HEK293 (cell line): ENCODE data around the gene ABHD3.

Experiments
- CTCF ChIA-PET: fragments of 350-600 bp; formaldehyde crosslinking; extraction: SDS; loops from one replicate; lab custom pipeline; 2021; ENCODE audit warnings: antibody characterized with exemption; lab: Yijun Ruan, JAX
- POLR2A ChIA-PET: fragments of 300-600 bp; formaldehyde crosslinking; extraction: SDS; loops from one replicate; lab custom pipeline; 2020; ENCODE audit warnings: antibody characterized with exemption, inconsistent platforms; lab: Yijun Ruan, JAX
- H3K27ac ChIP-seq: fragments of 200-500 bp; sonication (Bioruptor generic); 2 replicates; pipeline ENCODE4 v1.5.1; 2014; ENCODE audit warnings: low read depth, low read length, control low read depth, inconsistent platforms; ENCODE audit errors: extremely low read depth
- H3K36me3 ChIP-seq, 2 experiments: fragments of 200-500 bp in 1 of 2; sonication (Bioruptor generic) in 1 of 2; 1 replicate in 1 of 2; 2 replicates in 1 of 2; pipeline ENCODE4 v1.5.1; 2014 to 2017; ENCODE audit warnings: inconsistent platforms in 2 of 2, low read length in 2 of 2; ENCODE audit not compliant: control insufficient read depth in 2 of 2, insufficient read depth in 1 of 2
- H3K4me1 ChIP-seq: fragments of 200-500 bp; sonication (Bioruptor generic); 2 replicates; pipeline ENCODE4 v1.5.1; 2014; ENCODE audit warnings: mild to moderate bottlenecking, low read length, inconsistent platforms; ENCODE audit not compliant: control insufficient read depth, insufficient read depth
- H3K4me3 ChIP-seq: 2 replicates; pipeline ENCODE4 v1.5.1; 2011; ENCODE audit warnings: low read depth, mild to moderate bottlenecking, control low read depth, low read length, moderate library complexity
- H3K9me3 ChIP-seq: fragments of 200-500 bp; sonication (Bioruptor generic); 2 replicates; pipeline ENCODE4 v1.5.1; 2014; ENCODE audit warnings: low read depth, low read length, inconsistent platforms; ENCODE audit not compliant: control insufficient read depth, insufficient read depth
- BCL11B ChIP-seq: fragments of 450-650 bp; formaldehyde crosslinking; IDR thresholded peaks from 2 replicates; pipeline ENCODE4 v1.5.1; 2016; ENCODE audit warnings: low read depth, missing biosample characterization, missing genetic modification characterization
- INSM2 ChIP-seq: fragments of 450-650 bp; formaldehyde crosslinking; IDR thresholded peaks from 2 replicates; pipeline ENCODE4 v1.5.1; 2016; ENCODE audit warnings: missing biosample characterization, missing genetic modification characterization
- KLF1 ChIP-seq: fragments of 450-650 bp; formaldehyde crosslinking; IDR thresholded peaks from 2 replicates; pipeline ENCODE4 v1.5.1; 2016; ENCODE audit warnings: missing biosample characterization, missing genetic modification characterization
- PATZ1 ChIP-seq: fragments of 450-650 bp; formaldehyde crosslinking; IDR thresholded peaks from 2 replicates; pipeline ENCODE4 v1.5.1; 2016; ENCODE audit warnings: missing biosample characterization, missing genetic modification characterization
- PBX3 ChIP-seq: sonication (generic); formaldehyde crosslinking; IDR thresholded peaks from 2 replicates; pipeline ENCODE4 v1.8.1; 2022; ENCODE audit warnings: mild to moderate bottlenecking, moderate library complexity, missing genetic modification reagents
- YY2 ChIP-seq: fragments of 450-650 bp; formaldehyde crosslinking; IDR thresholded peaks from 2 replicates; pipeline ENCODE4 v1.5.1; 2016; ENCODE audit warnings: missing biosample characterization, missing genetic modification characterization
- ZBTB1 ChIP-seq: fragments of 450-650 bp; formaldehyde crosslinking; IDR thresholded peaks from 2 replicates; pipeline ENCODE4 v1.5.1; 2016; ENCODE audit warnings: missing biosample characterization, missing genetic modification characterization
- ZFP41 ChIP-seq: fragments of 450-650 bp; formaldehyde crosslinking; IDR thresholded peaks from 2 replicates; pipeline ENCODE4 v1.5.1; 2016; ENCODE audit warnings: missing biosample characterization, missing genetic modification characterization, borderline replicate concordance
- ZNF10 ChIP-seq: fragments of 450-650 bp; formaldehyde crosslinking; IDR thresholded peaks from 2 replicates; pipeline ENCODE4 v1.5.1; 2017; ENCODE audit warnings: missing biosample characterization, missing genetic modification characterization
- ZNF132 ChIP-seq: fragments of 450-650 bp; formaldehyde crosslinking; IDR thresholded peaks from 2 replicates; pipeline ENCODE4 v1.5.1; 2017; ENCODE audit warnings: missing biosample characterization, missing genetic modification characterization, borderline replicate concordance
- ZNF140 ChIP-seq: fragments of 450-650 bp; formaldehyde crosslinking; IDR thresholded peaks from 2 replicates; pipeline ENCODE4 v1.5.1; 2016; ENCODE audit warnings: missing biosample characterization, missing genetic modification characterization
- ZNF148 ChIP-seq: fragments of 450-650 bp; formaldehyde crosslinking; IDR thresholded peaks from 2 replicates; pipeline ENCODE4 v1.5.0; 2017; ENCODE audit warnings: missing biosample characterization, missing genetic modification characterization, borderline replicate concordance
- ZNF16 ChIP-seq: fragments of 450-650 bp; formaldehyde crosslinking; IDR thresholded peaks from 2 replicates; pipeline ENCODE4 v1.5.1; 2016; ENCODE audit warnings: low read depth, missing biosample characterization, missing genetic modification characterization
- ZNF184 ChIP-seq: fragments of 450-650 bp; IDR thresholded peaks from 2 replicates; pipeline ENCODE4 v1.5.1; 2018; ENCODE audit warnings: missing biosample characterization, mild to moderate bottlenecking, missing genetic modification characterization
- ZNF19 ChIP-seq: fragments of 450-650 bp; formaldehyde crosslinking; IDR thresholded peaks from 2 replicates; pipeline ENCODE4; 2016; ENCODE audit warnings: missing biosample characterization, missing genetic modification characterization, low read depth
- ZNF266 ChIP-seq: fragments of 450-650 bp; formaldehyde crosslinking; IDR thresholded peaks from 2 replicates; pipeline ENCODE4 v1.5.1; 2016; ENCODE audit warnings: missing biosample characterization, missing genetic modification characterization, low read depth
- ZNF324 ChIP-seq: fragments of 450-650 bp; formaldehyde crosslinking; IDR thresholded peaks from 2 replicates; pipeline ENCODE4 v1.5.1; 2016; ENCODE audit warnings: missing biosample characterization, missing genetic modification characterization
- ZNF341 ChIP-seq: fragments of 450-650 bp; formaldehyde crosslinking; IDR thresholded peaks from 2 replicates; pipeline ENCODE4; 2016; ENCODE audit warnings: low read depth, missing biosample characterization, missing genetic modification characterization
- ZNF366 ChIP-seq: fragments of 450-650 bp; formaldehyde crosslinking; conservative IDR thresholded peaks from 2 replicates; pipeline ENCODE4 v1.5.1; 2016; ENCODE audit warnings: missing biosample characterization, missing genetic modification characterization
- ZNF416 ChIP-seq: fragments of 450-650 bp; formaldehyde crosslinking; IDR thresholded peaks from 2 replicates; pipeline ENCODE4 v1.5.1; 2016; ENCODE audit warnings: missing biosample characterization, missing genetic modification characterization
- ZNF555 ChIP-seq: fragments of 450-650 bp; formaldehyde crosslinking; conservative IDR thresholded peaks from 2 replicates; pipeline ENCODE4 v1.5.1; 2017; ENCODE audit warnings: missing biosample characterization, mild to moderate bottlenecking, missing genetic modification characterization, inconsistent platforms
- ZNF610 ChIP-seq: fragments of 450-650 bp; formaldehyde crosslinking; IDR thresholded peaks from 2 replicates; pipeline ENCODE4 v1.5.1; 2016; ENCODE audit warnings: missing biosample characterization, missing genetic modification characterization, borderline replicate concordance
- ZNF629 ChIP-seq: fragments of 450-650 bp; formaldehyde crosslinking; IDR thresholded peaks from 2 replicates; pipeline ENCODE4 v1.5.1; 2017; ENCODE audit warnings: missing biosample characterization, missing genetic modification characterization
- ZNF791 ChIP-seq: fragments of 450-650 bp; formaldehyde crosslinking; IDR thresholded peaks from 2 replicates; pipeline ENCODE4 v1.5.1; 2016; ENCODE audit warnings: missing biosample characterization, missing genetic modification characterization
- ZSCAN23 ChIP-seq: fragments of 450-650 bp; formaldehyde crosslinking; IDR thresholded peaks from 2 replicates; pipeline ENCODE4 v1.5.1; 2016; ENCODE audit warnings: missing biosample characterization, missing genetic modification characterization
- ZSCAN5A ChIP-seq: fragments of 450-650 bp; formaldehyde crosslinking; IDR thresholded peaks from 2 replicates; pipeline ENCODE4 v1.5.1; 2016; ENCODE audit warnings: missing biosample characterization, missing genetic modification characterization

ABHD3 gene

GRCh38 chr18:21612125-21613039, 92.2 kb downstream of the ABHD3 start, which contains the start of gene SNRPD1:
SNRPD1 (plus strand) TSS chr18:21612314; CDS start chr18:21612430, 116 bp downstream.
- H3K4me3 ChIP-seq = peak within 1 kb of the TSS; percentile 92
- no peaks in the 10 kb centered on the region for H3K4me1 ChIP-seq
- H3K27ac ChIP-seq = peak within 1 kb of the TSS; percentile 87
- H3K9me3 ChIP-seq = no peaks in the 10 kb centered on the region
- ChIA-PET CTCF (interaction anchor here (0.6 to 6.9 kb wide), 15 partner anchors 8 to 420 kb away, joined by 3 to 89 read pairs (median 4); partner anchors contain the start of gene ESCO1), POLR2A (interaction anchor here (0.6 to 6.5 kb wide), 6 partner anchors 12 to 128 kb away, joined by 3 to 67 read pairs (median 6); partner anchors contain the start of genes ABHD3, ESCO1 and MIB1)
- peaks cover 14 to 38% of the 10 kb centered on the region in 2 experiments for H3K36me3 ChIP-seq
- TF ChIP-seq ZNF341 (tag by site-specific recombination) (peak; percentile 43), PATZ1 (0 out of 2 replicates have a peak, but pooled peaks have one; percentile 28), ZNF10 (tag by site-specific recombination) (no peak), ZNF791 (tag by site-specific recombination) (no peak), ZNF132 (tag by site-specific recombination) (no peak), ZNF324 (tag by site-specific recombination) (peak; percentile 66), ZFP41 (tag by site-specific recombination) (no peak), KLF1 (tag by site-specific recombination) (no peak; the same call in 1 of the 2 replicates), ZNF610 (tag by site-specific recombination) (no peak; the same call in 1 of the 2 replicates), ZNF629 (tag by site-specific recombination) (peak; percentile 87), ZNF148 (tag by site-specific recombination) (no peak), ZNF555 (no peak), ZNF416 (tag by site-specific recombination) (no peak), PBX3 (peak; percentile 89), BCL11B (tag by site-specific recombination) (peak; percentile 67; the same call in 1 of the 2 replicates), ZNF16 (no peak), ZNF266 (tag by site-specific recombination) (no peak), YY2 (tag by site-specific recombination) (peak; percentile 95), ZNF19 (tag by site-specific recombination) (no peak; the same call in 1 of the 2 replicates), ZSCAN5A (tag by site-specific recombination) (peak; percentile 68; the same call in 1 of the 2 replicates), ZNF184 (tag by site-specific recombination) (no peak), ZNF140 (tag by site-specific recombination) (no peak), INSM2 (tag by site-specific recombination) (0 out of 2 replicates have a peak, but pooled peaks have one; percentile 23), ZNF366 (tag by site-specific recombination) (no peak), ZBTB1 (tag by site-specific recombination) (no peak), ZSCAN23 (tag by site-specific recombination) (no peak)
